Measurements from ENCODE around the gene FMN1.

DNA sequence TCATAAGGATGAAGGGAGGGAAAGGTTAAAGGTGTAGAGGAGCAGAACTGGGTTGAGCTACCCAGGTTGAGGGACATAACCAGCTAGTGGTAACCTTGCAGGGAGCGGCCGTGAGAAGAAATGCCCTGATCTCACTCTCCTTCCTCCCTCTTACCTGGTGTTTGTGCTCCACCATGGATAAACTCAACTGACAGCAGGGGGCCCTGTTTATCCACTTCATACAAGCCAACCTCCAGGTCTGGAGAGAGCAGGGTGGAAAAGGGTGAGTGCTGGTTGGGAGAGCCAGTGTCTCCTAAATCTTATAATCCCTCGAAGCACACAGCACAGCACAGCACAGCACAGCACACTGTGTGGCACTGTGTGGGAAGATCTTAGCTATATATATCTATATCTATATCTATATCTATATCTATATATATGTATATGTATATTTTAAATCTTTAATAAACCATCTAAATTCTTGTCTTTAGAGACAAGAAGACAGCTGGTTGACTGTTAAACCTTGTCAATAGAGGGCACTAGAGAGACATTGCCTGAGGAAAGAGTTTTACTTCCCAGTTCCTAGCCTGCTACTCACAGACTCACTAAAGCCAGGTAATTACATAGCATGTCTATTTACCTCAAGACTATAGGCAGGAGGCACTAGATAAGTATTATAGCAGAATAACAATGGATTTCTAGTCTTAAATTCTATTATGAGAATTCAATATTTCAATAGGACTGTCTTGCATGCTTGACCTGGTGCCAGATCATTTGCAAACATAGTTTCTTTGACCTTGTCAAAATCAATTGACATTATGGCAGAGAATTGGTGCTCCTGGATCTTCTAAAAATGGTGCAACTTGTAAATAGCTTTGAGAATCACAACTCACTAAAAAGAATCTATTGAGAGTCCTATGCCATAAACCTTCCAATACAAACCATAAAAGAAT is 21.7 kb upstream of the FMN1 start:
- TF ChIP-seq POLR2AphosphoS5 (IDR thresholded peaks at IDR 0.05; ENCODE audit: insufficient read depth in 1 of 2, low read depth in 1 of 2) (no peak), POLR2A (IDR thresholded peaks at IDR 0.05) (no peak), CTCF (IDR thresholded peaks at IDR 0.05) (no peak)

Measured in vagina (tissue), 2 donors.